Measurements from ENCODE around the gene HTR1D. TPM values are rescaled to one million over a fixed set of nuclear protein-coding genes. Genes with fewer than 3 reads are reported as not detected.

HTR1D gene
- total RNA-seq, 4 donors from 2014 or later: 0.14 to 0.20 TPM; not detected in 2

DNA sequence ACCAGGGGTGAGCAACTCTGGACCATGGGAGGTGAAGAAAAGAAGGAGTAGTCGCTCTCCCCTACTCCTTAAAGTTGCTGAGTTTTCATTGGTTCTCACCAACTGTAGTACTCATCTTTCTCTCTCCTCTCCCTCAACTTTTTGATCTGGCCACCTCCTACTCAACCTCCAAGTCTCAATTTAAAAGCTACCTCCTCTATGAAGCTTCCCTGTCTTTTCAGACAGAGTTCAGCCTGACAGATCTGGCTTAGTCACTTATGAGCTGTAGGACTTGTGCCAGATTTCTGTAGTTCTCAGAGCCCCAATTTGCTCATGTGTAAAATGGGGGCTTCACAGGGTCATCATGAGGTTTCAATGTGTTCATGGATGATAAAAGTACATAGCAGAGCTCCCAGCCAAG is 34.5 kb upstream of the HTR1D start:
- Histone ChIP-seq H3K4me3 (no peak overlapping the region), H3K27me3 (no peaks in the 10 kb centered on the region), H3K27ac (no peak overlapping the region), H3K9me3 (no peaks in the 10 kb centered on the region), H3K4me1 (peaks cover 0 to 3% (median 0%) of the 10 kb centered on the region in 4 donors), H3K36me3 (no peaks in the 10 kb centered on the region)
- in situ Hi-C loops (cut with MboI; ENCODE audit: low pct_ligation_motif_present in 1 of 4, low pct_unique_long_range_greater_than_20kb in 1 of 4, low sequenced_read_pairs in 3 of 4): no loop called here
- intact Hi-C loops (cut with DNase I; ENCODE audit: low total_unique reads): no loop called here
- TF ChIP-seq POLR2A (IDR thresholded peaks at IDR 0.05) (no peak), POLR2AphosphoS5 (IDR thresholded peaks at IDR 0.05) (no peak), CTCF (IDR thresholded peaks at IDR 0.05) (no peak), EP300 (IDR thresholded peaks at IDR 0.05; ENCODE audit: low read depth) (no peak)
- WGBS, 2 donors (ENCODE audit: low coverage in 1 of 2): 86 to 89% methylated on average over 1 of the region's 1 CpG
- no peak for DNase-seq

- Histone ChIP-seq H3K36me3 (no peaks in the 10 kb centered on the region), H3K27me3 (no peaks in the 10 kb centered on the region), H3K4me1 (peaks cover 0 to 3% (median 0%) of the 10 kb centered on the region in 4 donors), H3K4me3 (no peak overlapping the region), H3K27ac (no peak overlapping the region), H3K9me3 (no peaks in the 10 kb centered on the region)
- no peak for DNase-seq
- intact Hi-C loops (cut with DNase I; ENCODE audit: low total_unique reads): no loop called here
- in situ Hi-C loops (cut with MboI; ENCODE audit: low pct_ligation_motif_present in 1 of 4, low pct_unique_long_range_greater_than_20kb in 1 of 4, low sequenced_read_pairs in 3 of 4): no loop called here
- TF ChIP-seq POLR2A (IDR thresholded peaks at IDR 0.05) (no peak), EP300 (IDR thresholded peaks at IDR 0.05; ENCODE audit: low read depth) (no peak), POLR2AphosphoS5 (IDR thresholded peaks at IDR 0.05) (no peak), CTCF (IDR thresholded peaks at IDR 0.05) (no peak)
- 51 to 65% methylated on average over 6 of the region's 6 CpGs for WGBS, 2 donors (ENCODE audit: low coverage in 1 of 2)
These were observed 32.6 kb upstream of the HTR1D start for GRCh38 chr1:23249787-23250454.

GRCh38 chr1:23247276-23247675 is 30.0 kb upstream of the HTR1D start:
- intact Hi-C loops (cut with DNase I; ENCODE audit: low total_unique reads): no loop called here
- 93 to 100% methylated on average over 1 to 6 of the region's 6 CpGs for WGBS, 2 donors (ENCODE audit: low coverage in 1 of 2)
- no peaks in the 10 kb centered on the region for H3K36me3 ChIP-seq

DNA sequence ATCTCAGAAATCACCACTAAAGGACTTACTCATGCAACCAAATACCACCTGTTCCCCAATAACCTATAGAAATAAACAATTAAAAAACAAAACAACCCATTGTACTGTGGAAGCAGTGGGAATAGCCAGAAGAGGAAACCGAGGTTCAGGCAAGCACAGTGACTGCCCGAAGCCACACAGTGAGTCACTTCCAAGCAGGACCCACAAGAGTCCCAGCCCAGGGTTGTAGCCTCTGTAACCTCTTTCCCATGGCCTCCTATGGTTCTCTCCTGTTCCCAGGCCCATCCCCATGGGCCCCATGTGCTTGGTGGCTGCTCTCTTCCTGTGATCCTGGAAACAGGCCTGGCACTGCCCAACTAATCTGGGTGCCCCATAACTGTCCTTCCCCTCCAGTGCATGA is 29.0 kb upstream of the HTR1D start:
- peaks cover 0 to 3% (median 0%) of the 10 kb centered on the region in 4 donors for H3K4me1 ChIP-seq
- 77 to 80% methylated on average over 2 of the region's 2 CpGs for WGBS, 2 donors (ENCODE audit: low coverage in 1 of 2)
- no peaks in the 10 kb centered on the region for H3K9me3 ChIP-seq
- H3K36me3 ChIP-seq: no peaks in the 10 kb centered on the region
- TF ChIP-seq POLR2AphosphoS5 (IDR thresholded peaks at IDR 0.05): no peak
- TF ChIP-seq EP300 (IDR thresholded peaks at IDR 0.05; ENCODE audit: low read depth): no peak
- TF ChIP-seq POLR2A (IDR thresholded peaks at IDR 0.05): no peak
- TF ChIP-seq CTCF (IDR thresholded peaks at IDR 0.05): no peak
- in situ Hi-C loops (cut with MboI; ENCODE audit: low pct_ligation_motif_present in 1 of 4, low pct_unique_long_range_greater_than_20kb in 1 of 4, low sequenced_read_pairs in 3 of 4) (no loop called here), intact Hi-C loops (cut with DNase I; ENCODE audit: low total_unique reads) (no loop called here)
- H3K27ac ChIP-seq: no peak overlapping the region
- H3K4me3 ChIP-seq: no peak overlapping the region
- DNase-seq: no peak
- H3K27me3 ChIP-seq: no peaks in the 10 kb centered on the region

More at GRCh38 chr1:23247276-23247675, 30.0 kb upstream of the HTR1D start:
- Histone ChIP-seq H3K27me3 (no peaks in the 10 kb centered on the region), H3K4me1 (peaks cover 0 to 3% (median 0%) of the 10 kb centered on the region in 4 donors), H3K4me3 (no peak overlapping the region), H3K27ac (no peak overlapping the region), H3K9me3 (no peaks in the 10 kb centered on the region)
- in situ Hi-C loops (cut with MboI; ENCODE audit: low pct_ligation_motif_present in 1 of 4, low pct_unique_long_range_greater_than_20kb in 1 of 4, low sequenced_read_pairs in 3 of 4): no loop called here
- DNase-seq: no peak
- no peak for TF ChIP-seq CTCF (IDR thresholded peaks at IDR 0.05)
- no peak for TF ChIP-seq POLR2A (IDR thresholded peaks at IDR 0.05)
- TF ChIP-seq POLR2AphosphoS5 (IDR thresholded peaks at IDR 0.05): no peak
- no peak for TF ChIP-seq EP300 (IDR thresholded peaks at IDR 0.05; ENCODE audit: low read depth)

Measured in transverse colon (tissue), 4 donors.